Measurements from ENCODE around the gene CLEC2D. TPM values are rescaled to one million over a fixed set of nuclear protein-coding genes. Genes with fewer than 3 reads are reported as not detected.

The CLEC2D gene, protein sequence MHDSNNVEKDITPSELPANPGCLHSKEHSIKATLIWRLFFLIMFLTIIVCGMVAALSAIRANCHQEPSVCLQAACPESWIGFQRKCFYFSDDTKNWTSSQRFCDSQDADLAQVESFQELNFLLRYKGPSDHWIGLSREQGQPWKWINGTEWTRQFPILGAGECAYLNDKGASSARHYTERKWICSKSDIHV
- total RNA-seq, result 100 to 1,000 TPM in 1 of 7 donors, 10 to 100 TPM in 6; 74.9 to 131 (median 87.7) TPM
- 10 to 100 TPM; 20.8 to 48.5 (median 39.7) TPM for polyA plus RNA-seq
- long read RNA-seq, donor 1, result 0 reads
- long read RNA-seq, donor 2, full-length matches to known transcripts, result 6 of 6 reads
- long read RNA-seq, donor 2, partial matches to known transcripts, result 0 of 6 reads
- long read RNA-seq, donor 2, other reads (novel, unspliced or antisense), result 0 of 6 reads

DNA sequence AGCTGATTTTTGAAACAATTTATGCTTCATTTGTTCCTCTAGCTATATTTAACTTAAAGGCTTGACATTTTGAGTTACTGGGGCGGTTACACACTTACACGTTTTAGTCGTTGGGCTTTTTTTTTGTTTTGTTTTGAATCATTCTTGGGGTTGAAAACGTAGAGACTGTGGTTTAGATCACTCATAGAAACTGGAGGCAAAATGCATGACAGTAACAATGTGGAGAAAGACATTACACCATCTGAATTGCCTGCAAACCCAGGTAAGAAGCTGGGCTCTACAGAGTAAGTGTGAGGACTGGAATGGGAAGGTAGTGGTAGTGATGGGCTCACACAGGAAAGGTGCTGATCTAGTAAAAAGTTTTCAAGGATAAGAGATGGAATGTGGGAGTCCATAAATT, at the start of gene CLEC2D:
Gene CLEC2D, plus strand, starts transcription at position 180 of the 400 bp plus-strand sequence. Its CDS starts 22 bp downstream, at position 202.
- peak within 1 kb of the TSS; percentile 1 to 64 (median 30) for H3K4me3 ChIP-seq
- intact Hi-C loops (cut with DNase I; ENCODE audit: low total_unique reads), result no loop called here
- no peak for DNase-seq
- peak within 1 kb of the TSS; percentile 60 to 89 (median 78) for H3K27ac ChIP-seq
- no peaks in the 10 kb centered on the region for H3K27me3 ChIP-seq (replicated peaks in 1 of 7)
- peaks cover 31 to 82% (median 50%) of the 10 kb centered on the region in 6 donors for H3K4me1 ChIP-seq
- no peaks in the 10 kb centered on the region for H3K9me3 ChIP-seq
- H3K36me3 ChIP-seq, result peaks cover 0 to 37% (median 6%) of the 10 kb centered on the region in 6 donors
- TF ChIP-seq CTCF (IDR thresholded peaks at IDR 0.05 in 8 of 11, conservative IDR thresholded peaks at IDR 0.05 in 3 of 11) (no peak), POLR2A (IDR thresholded peaks at IDR 0.05) (peak in 1 of 3 donors; percentile 26), POLR2AphosphoS5 (IDR thresholded peaks at IDR 0.05) (peak in 1 of 3 donors; percentile 71)
- 37 to 69% (median 59%) methylated on average over 4 of the region's 4 CpGs for WGBS, 5 donors

- 78 to 96% (median 88%) methylated on average over 3 of the region's 3 CpGs for WGBS, 5 donors
- no peak for DNase-seq
Measured at GRCh38 chr12:9625019-9625418, 44.5 kb upstream of the CLEC2D start.

GRCh38 chr12:9626291-9626690, 43.2 kb upstream of the CLEC2D start:
- no peak for DNase-seq
- TF ChIP-seq CTCF (IDR thresholded peaks at IDR 0.05 in 8 of 11, conservative IDR thresholded peaks at IDR 0.05 in 3 of 11), result no peak
- no peak for TF ChIP-seq POLR2AphosphoS5 (IDR thresholded peaks at IDR 0.05)
- TF ChIP-seq POLR2A (IDR thresholded peaks at IDR 0.05), result no peak

More at GRCh38 chr12:9625019-9625418, 44.5 kb upstream of the CLEC2D start:
- no peak overlapping the region for H3K27ac ChIP-seq
- intact Hi-C loops (cut with DNase I; ENCODE audit: low total_unique reads), result no loop called here
- peaks cover 0 to 27% (median 19%) of the 10 kb centered on the region in 8 donors for H3K9me3 ChIP-seq
- peaks cover 0 to 6% (median 0%) of the 10 kb centered on the region in 6 donors for H3K36me3 ChIP-seq
- H3K4me3 ChIP-seq, result no peak overlapping the region
- no peaks in the 10 kb centered on the region for H3K27me3 ChIP-seq (replicated peaks in 1 of 7)
- no peak for TF ChIP-seq CTCF (IDR thresholded peaks at IDR 0.05 in 8 of 11, conservative IDR thresholded peaks at IDR 0.05 in 3 of 11)
- no peak for TF ChIP-seq POLR2AphosphoS5 (IDR thresholded peaks at IDR 0.05)
- TF ChIP-seq POLR2A (IDR thresholded peaks at IDR 0.05), result no peak
- peaks cover 0 to 4% (median 0%) of the 10 kb centered on the region in 6 donors for H3K4me1 ChIP-seq

GRCh38 chr12:9626821-9627220, 42.7 kb upstream of the CLEC2D start:
- no peaks in the 10 kb centered on the region for H3K27me3 ChIP-seq (replicated peaks in 1 of 7)

More at GRCh38 chr12:9626291-9626690, 43.2 kb upstream of the CLEC2D start:
- Histone ChIP-seq H3K4me1 (no peaks in the 10 kb centered on the region), H3K4me3 (no peak overlapping the region), H3K9me3 (peaks cover 0 to 27% (median 19%) of the 10 kb centered on the region in 8 donors), H3K36me3 (peaks cover 0 to 6% (median 0%) of the 10 kb centered on the region in 6 donors), H3K27ac (no peak overlapping the region), H3K27me3 (replicated peaks in 1 of 7) (no peaks in the 10 kb centered on the region)
- intact Hi-C loops (cut with DNase I; ENCODE audit: low total_unique reads), result no loop called here

More at GRCh38 chr12:9626821-9627220, 42.7 kb upstream of the CLEC2D start:
- H3K4me3 ChIP-seq, result no peak overlapping the region
- DNase-seq, result no peak
- H3K27ac ChIP-seq, result no peak overlapping the region
- 60 to 72% (median 67%) methylated on average over 2 of the region's 2 CpGs for WGBS, 5 donors
- H3K4me1 ChIP-seq, result no peaks in the 10 kb centered on the region
- intact Hi-C loops (cut with DNase I; ENCODE audit: low total_unique reads), result no loop called here
- H3K9me3 ChIP-seq, result peaks cover 0 to 27% (median 19%) of the 10 kb centered on the region in 8 donors
- TF ChIP-seq POLR2A (IDR thresholded peaks at IDR 0.05) (no peak), POLR2AphosphoS5 (IDR thresholded peaks at IDR 0.05) (no peak), CTCF (IDR thresholded peaks at IDR 0.05 in 8 of 11, conservative IDR thresholded peaks at IDR 0.05 in 3 of 11) (no peak)
- peaks cover 0 to 6% (median 0%) of the 10 kb centered on the region in 6 donors for H3K36me3 ChIP-seq

Measured in spleen (tissue), 13 donors.